H1 (cell line): ENCODE results near the gene DOCK8. TPM values are rescaled to one million over a fixed set of nuclear protein-coding genes. Genes with fewer than 3 reads are reported as not detected.
A peak's percentile ranks its signal among the peaks of the same experiment; 100 is the strongest.

Experiments used
- CTCF ChIA-PET: fragments of 300-600 bp; sonication (Branson Sonifier 250); formaldehyde crosslinking; loops from one replicate; lab custom pipeline; 2021; ENCODE audit not compliant: partially characterized antibody; lab: Charles Lee
- POLR2A ChIA-PET: fragments of 300-600 bp; sonication (Branson Sonifier 250); formaldehyde crosslinking; loops from one replicate; lab custom pipeline; 2021; ENCODE audit warnings: inconsistent platforms; ENCODE audit not compliant: partially characterized antibody; lab: Charles Lee
- DNase-seq, 2 experiments: peaks; one replicate each; pipeline versions ENCODE4 v3.0.0 to v3.0.0-alpha.2; 2010 to 2022; ENCODE audit warnings: low spot score in 2 of 2, low read depth in 1 of 2, mixed read lengths in 1 of 2
- FAIRE-seq: peaks from 2 replicates; lab custom pipeline; 2011; peaks lifted over from hg19 to GRCh38; lab: Jason Lieb, UNC
- H2AFZ ChIP-seq: 2 replicates; pipeline ENCODE4 v1.8.1; 2012; ENCODE audit warnings: low read length, inconsistent platforms
- H2AK5ac ChIP-seq: 2 replicates; pipeline ENCODE4 v1.6.1; 2013; ENCODE audit warnings: low read depth, low read length
- H2BK120ac ChIP-seq: replicated peaks from 2 replicates; pipeline ENCODE3; 2013; ENCODE audit warnings: low read depth, low read length, inconsistent platforms
- H2BK12ac ChIP-seq: 2 replicates; pipeline ENCODE4 v1.6.1; 2013; ENCODE audit warnings: low read depth, low read length
- H2BK15ac ChIP-seq: 2 replicates; pipeline ENCODE4 v1.6.1; 2013; ENCODE audit warnings: low read length
- H2BK20ac ChIP-seq: 2 replicates; pipeline ENCODE4 v1.6.1; 2013; ENCODE audit warnings: low read length
- H2BK5ac ChIP-seq: 2 replicates; pipeline ENCODE4 v1.6.1; 2013; ENCODE audit warnings: low read depth, low read length
- H3K14ac ChIP-seq: 2 replicates; pipeline ENCODE4 v1.6.1; 2013; ENCODE audit warnings: inconsistent platforms; ENCODE audit not compliant: insufficient read length
- H3K18ac ChIP-seq: 2 replicates; pipeline ENCODE4 v1.6.1; 2013; ENCODE audit warnings: low read length; ENCODE audit errors: extremely low read depth
- H3K23ac ChIP-seq: 2 replicates; pipeline ENCODE4 v1.6.1; 2013; ENCODE audit warnings: inconsistent platforms; ENCODE audit not compliant: insufficient read length
- H3K23me2 ChIP-seq: 2 replicates; pipeline ENCODE4 v1.6.1; 2013; ENCODE audit warnings: low read depth, low read length
- H3K27ac ChIP-seq: 2 replicates; pipeline ENCODE4 v1.6.1; 2011; ENCODE audit warnings: low read depth, low read length, inconsistent platforms
- H3K27me3 ChIP-seq, 4 experiments: replicated peaks in 1 of 4; 1 replicate in 1 of 4; 2 replicates in 3 of 4; pipeline versions ENCODE4 v1.6.1 to v1.8.1; 2011 to 2013; ENCODE audit warnings: low read length in 3 of 4, mild to moderate bottlenecking in 3 of 4, inconsistent platforms in 2 of 4, mixed read lengths in 2 of 4, moderate library complexity in 1 of 4; ENCODE audit not compliant: control insufficient read depth in 3 of 4, insufficient read depth in 3 of 4; ENCODE audit errors: extremely low read depth in 1 of 4
- H3K36me3 ChIP-seq, 4 experiments: 2 replicates each; pipeline versions ENCODE4 v1.6.1 to v1.8.1; 2011 to 2013; ENCODE audit warnings: mild to moderate bottlenecking in 4 of 4, low read length in 3 of 4, moderate library complexity in 2 of 4, control low read depth in 1 of 4, inconsistent platforms in 1 of 4; ENCODE audit not compliant: insufficient read depth in 4 of 4, control insufficient read depth in 2 of 4
- H3K4ac ChIP-seq: replicated peaks from 2 replicates; pipeline ENCODE3; 2013; ENCODE audit warnings: low read length, low read depth, mixed read lengths, inconsistent platforms; ENCODE audit not compliant: insufficient read length
- H3K4me1 ChIP-seq, 4 experiments: replicated peaks in 1 of 4; 1 replicate in 1 of 4; 2 replicates in 3 of 4; pipeline versions ENCODE4 v1.6.1 to v1.8.1; 2011 to 2013; ENCODE audit warnings: low read length in 3 of 4, inconsistent platforms in 2 of 4, mixed read lengths in 1 of 4; ENCODE audit not compliant: insufficient read depth in 4 of 4, control insufficient read depth in 3 of 4
- H3K4me2 ChIP-seq, 2 experiments: 2 replicates each; pipeline versions ENCODE4 v1.6.1 to v1.8.1; 2011 to 2013; ENCODE audit warnings: low read depth in 2 of 2, low read length in 2 of 2, control low read depth in 1 of 2, inconsistent platforms in 1 of 2, mild to moderate bottlenecking in 1 of 2; ENCODE audit not compliant: insufficient read depth in 1 of 2
- H3K4me3 ChIP-seq, 4 experiments: fragments of 200-600, 300-600 bp in 1 of 4; sonication (generic), shearing (Covaris generic), sonication (Bioruptor Twin) in 1 of 4; 2 replicates each; pipeline versions ENCODE4 v1.5.1 to v1.8.1; 2011 to 2016; ENCODE audit warnings: low read length in 4 of 4, low read depth in 3 of 4, control low read depth in 2 of 4, inconsistent platforms in 2 of 4, mild to moderate bottlenecking in 2 of 4, mixed read lengths in 1 of 4, moderate library complexity in 1 of 4; ENCODE audit not compliant: insufficient read depth in 2 of 4; ENCODE audit errors: extremely low read depth in 1 of 4
- H3K56ac ChIP-seq: replicated peaks from 2 replicates; pipeline ENCODE3; 2013; ENCODE audit warnings: low read depth, mild to moderate bottlenecking, mixed read lengths, low read length, inconsistent platforms; ENCODE audit not compliant: insufficient read length
- H3K79me1 ChIP-seq: 2 replicates; pipeline ENCODE4 v1.6.1; 2013; ENCODE audit warnings: low read depth, low read length, control low read depth
- H3K79me2 ChIP-seq, 2 experiments: 2 replicates each; pipeline versions ENCODE4 v1.6.1 to v1.8.1; 2012 to 2013; ENCODE audit warnings: low read length in 2 of 2, mild to moderate bottlenecking in 2 of 2, inconsistent platforms in 1 of 2; ENCODE audit not compliant: insufficient read depth in 2 of 2, control insufficient read depth in 1 of 2
- H3K9ac ChIP-seq, 4 experiments: replicated peaks in 1 of 4; 1 replicate in 1 of 4; 2 replicates in 3 of 4; pipeline versions ENCODE4 v1.6.1 to v1.8.1; 2011 to 2013; ENCODE audit warnings: low read depth in 3 of 4, low read length in 3 of 4, control low read depth in 2 of 4, mild to moderate bottlenecking in 2 of 4, moderate library complexity in 2 of 4, inconsistent platforms in 1 of 4; ENCODE audit errors: extremely low read depth in 1 of 4
- H3K9me3 ChIP-seq, 2 experiments: 2 replicates each; pipeline versions ENCODE4 v1.6.1 to v1.8.1; 2012 to 2013; ENCODE audit warnings: mild to moderate bottlenecking in 2 of 2, moderate library complexity in 2 of 2, control low read depth in 1 of 2, inconsistent platforms in 1 of 2, low read depth in 1 of 2, low read length in 1 of 2, mixed read lengths in 1 of 2; ENCODE audit not compliant: insufficient read depth in 2 of 2
- H4K20me1 ChIP-seq, 2 experiments: replicated peaks in 1 of 2; 2 replicates each; pipeline versions ENCODE3 to v1.8.1; 2011 to 2013; ENCODE audit warnings: inconsistent platforms in 2 of 2, low read length in 2 of 2, mild to moderate bottlenecking in 1 of 2; ENCODE audit not compliant: insufficient read depth in 2 of 2, control insufficient read depth in 1 of 2
- H4K5ac ChIP-seq: 2 replicates; pipeline ENCODE4 v1.6.1; 2013; ENCODE audit warnings: low read length, low read depth, mixed read lengths, inconsistent platforms; ENCODE audit not compliant: insufficient read length
- H4K8ac ChIP-seq: 2 replicates; pipeline ENCODE4 v1.8.0; 2013; ENCODE audit warnings: mild to moderate bottlenecking, moderate library complexity, low read length, inconsistent platforms; ENCODE audit not compliant: insufficient read depth; ENCODE audit errors: extremely low read depth
- H4K91ac ChIP-seq: replicated peaks from 2 replicates; pipeline ENCODE3; 2013; ENCODE audit warnings: low read length, mixed read lengths, inconsistent platforms; ENCODE audit not compliant: insufficient read length
- CBX5 ChIP-seq: fragments of 300-800, 300-1000 bp; sonication (generic); IDR thresholded peaks from 2 replicates; pipeline ENCODE4 v1.7.1; 2016; ENCODE audit warnings: antibody characterized with exemption, low read length, low read depth
- CHD1 ChIP-seq: IDR thresholded peaks from 2 replicates; pipeline ENCODE4 v1.6.1; 2012; ENCODE audit warnings: low read depth, low read length, improper control_type of control experiment
- GABPA ChIP-seq: IDR thresholded peaks from 2 replicates; pipeline ENCODE4 v1.6.1; 2011; ENCODE audit warnings: mild to moderate bottlenecking, low read length, moderate library complexity, borderline replicate concordance; ENCODE audit not compliant: insufficient read depth
- KDM1A ChIP-seq: fragments of 200-600, 300-600 bp; sonication (generic); IDR thresholded peaks from 2 replicates; pipeline ENCODE4 v1.7.1; 2016; ENCODE audit warnings: mild to moderate bottlenecking, low read length, borderline replicate concordance
- NANOG ChIP-seq: IDR thresholded peaks from 2 replicates; pipeline ENCODE4 v1.6.1; 2011; ENCODE audit warnings: low read length, low read depth, mild to moderate bottlenecking, inconsistent platforms; ENCODE audit not compliant: insufficient read depth, poor library complexity, severe bottlenecking
- SAP30 ChIP-seq: fragments of 300-600 bp; sonication (generic); IDR thresholded peaks from 2 replicates; pipeline ENCODE4 v1.7.1; 2012; ENCODE audit warnings: low read length, moderate library complexity, mild to moderate bottlenecking, inconsistent platforms; ENCODE audit not compliant: insufficient read depth, insufficient replicate concordance
- SIRT6 ChIP-seq: IDR thresholded peaks from one replicate; pipeline ENCODE4 v1.7.1; 2012; ENCODE audit warnings: low read length, inconsistent platforms
- SP1 ChIP-seq: IDR thresholded peaks from 2 replicates; pipeline ENCODE4 v1.6.1; 2011; ENCODE audit warnings: low read depth, low read length
- TEAD4 ChIP-seq: IDR thresholded peaks from 2 replicates; pipeline ENCODE4 v1.6.1; 2012; ENCODE audit warnings: low read depth, low read length, inconsistent platforms, mixed read lengths
- YY1 ChIP-seq: IDR thresholded peaks from 2 replicates; pipeline ENCODE4 v1.6.1; 2011; ENCODE audit warnings: low read depth, mild to moderate bottlenecking, low read length
- WGBS, 2 experiments: shearing (Covaris generic) in 1 of 2; methylation state at CpG; one replicate each; pipeline versions ENCODE4 v1.1.6 to v1.1.7; 2013 to 2015; ENCODE audit warnings: low lambda C conversion rate in 2 of 2, mixed read lengths in 2 of 2, inconsistent platforms in 1 of 2, low coverage in 1 of 2, missing lambda C conversion rate in 1 of 2; ENCODE audit not compliant: insufficient replicate concordance in 2 of 2, insufficient coverage in 1 of 2, insufficient read length in 1 of 2; ENCODE audit errors: extremely low coverage in 1 of 2, missing lambda C conversion rate in 1 of 2; 5-methylcytosine and 5-hydroxymethylcytosine counted together
- polyA plus RNA-seq, 7 experiments: library from polyadenylated mRNA; depleted of rRNA in 3 of 7; stranded (reverse) in 5 of 7; unstranded in 2 of 7; fragments of >200 nt in 5 of 7; fragments of 200-250 nt in 2 of 7; gene quantifications; 1 replicate in 5 of 7; 2 replicates in 1 of 7; 4 replicates in 1 of 7; pipeline versions ENCODE4 v1.2.1 to v1.2.3, GENCODE V29; 2011 to 2013; ENCODE audit warnings: missing spikeins in 2 of 7, mixed read lengths in 2 of 7
- total RNA-seq: library from RNA; stranded (reverse); fragmentation: NEBNext Ultra II Directional; extraction: Animal tissue kit (Norgen Biotek cat#: 25700); gene quantifications from 2 replicates; pipeline ENCODE4 v1.2.1, GENCODE V29; 2021
- TF ChIP-seq, protein P1 (sequence below): IDR thresholded peaks from 2 replicates; pipeline ENCODE4 v1.6.1; 2011; ENCODE audit warnings: low read depth, mild to moderate bottlenecking, low read length; ENCODE audit not compliant: insufficient read depth
- TF ChIP-seq, protein P2 (sequence below): IDR thresholded peaks from 2 replicates; pipeline ENCODE4 v1.6.1; 2012; ENCODE audit warnings: inconsistent platforms

The DOCK8 gene
- total and polyA plus RNA-seq, 2 of the 8 experiments (the other 6 are each of a cell fraction or from before 2014, with no cell fraction given): 0.57 to 2.0 TPM

DNA sequence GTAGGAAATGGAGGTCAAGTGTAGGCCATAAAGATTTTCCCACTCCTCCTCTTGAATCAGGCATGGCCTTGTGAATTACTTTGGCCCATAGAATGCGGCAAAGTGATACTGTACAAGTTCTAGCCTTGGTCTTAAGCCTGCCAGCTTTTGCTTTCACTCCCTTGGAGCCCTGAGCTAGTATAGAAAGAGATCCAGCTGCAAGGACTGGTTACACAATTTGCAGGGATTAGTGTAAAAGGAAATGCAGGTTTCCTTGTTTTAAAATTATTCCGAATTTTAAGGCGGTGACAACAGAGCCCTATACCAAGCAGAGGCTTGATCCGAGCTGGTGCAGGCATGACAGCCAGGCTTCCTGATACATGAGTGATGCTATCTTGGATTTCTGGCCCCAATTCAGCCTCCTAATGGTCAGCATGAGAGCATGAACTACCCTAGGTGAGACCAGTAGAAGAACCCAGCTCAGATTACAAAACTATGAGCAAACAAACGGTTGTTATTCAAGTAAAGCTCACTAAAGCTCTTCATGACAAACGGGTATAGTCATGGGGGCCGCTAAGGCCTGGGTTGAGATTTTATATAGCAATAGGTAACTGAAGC, 257.9 kb downstream of the DOCK8 start:
- CTCF ChIA-PET: interaction anchor here (0.5 to 1.9 kb wide), 4 partner anchors 15 to 332 kb away, joined by 3 to 5 read pairs (median 4); no protein-coding TSS in a partner anchor
- peak overlapping the region in 1 of 2 experiments; percentile 16; a peak in 1 of 4 replicates for H3K4me2 ChIP-seq
- TF ChIP-seq, protein P1, sequence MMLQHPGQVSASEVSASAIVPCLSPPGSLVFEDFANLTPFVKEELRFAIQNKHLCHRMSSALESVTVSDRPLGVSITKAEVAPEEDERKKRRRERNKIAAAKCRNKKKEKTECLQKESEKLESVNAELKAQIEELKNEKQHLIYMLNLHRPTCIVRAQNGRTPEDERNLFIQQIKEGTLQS: no peak
- TF ChIP-seq CHD1 (no peak), NANOG (no peak), CBX5 (no peak), SIRT6 (no peak), SP1 (no peak), TEAD4 (no peak), YY1 (no peak), SAP30 (no peak), KDM1A (no peak), GABPA (no peak)
- TF ChIP-seq, protein P2, sequence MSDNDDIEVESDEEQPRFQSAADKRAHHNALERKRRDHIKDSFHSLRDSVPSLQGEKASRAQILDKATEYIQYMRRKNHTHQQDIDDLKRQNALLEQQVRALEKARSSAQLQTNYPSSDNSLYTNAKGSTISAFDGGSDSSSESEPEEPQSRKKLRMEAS: no peak

More for the DNA sequence above, 257.9 kb downstream of the DOCK8 start:
- H3K79me1 ChIP-seq: no peaks in the 10 kb centered on the region
- no peak overlapping the region for H2BK12ac ChIP-seq
- H2BK120ac ChIP-seq: no peak overlapping the region
- no peak overlapping the region for H3K9ac ChIP-seq
- H2AK5ac ChIP-seq: no peak overlapping the region
- H3K14ac ChIP-seq: no peak overlapping the region
- H3K27ac ChIP-seq: no peak overlapping the region
- no peak overlapping the region for H2BK20ac ChIP-seq
- H3K79me2 ChIP-seq: peaks cover 0 to 6% of the 10 kb centered on the region in 2 experiments; a peak in 1 of 4 replicates
- H4K5ac ChIP-seq: no peak overlapping the region
- no peak overlapping the region for H3K56ac ChIP-seq
- H2BK15ac ChIP-seq: no peak overlapping the region
- no peaks in the 10 kb centered on the region for H4K20me1 ChIP-seq
- no peak overlapping the region for H2AFZ ChIP-seq
- H3K36me3 ChIP-seq: peaks cover 0 to 20% (median under 1%) of the 10 kb centered on the region in 4 experiments; a peak in 3 of 8 replicates
- no peak for DNase-seq
- WGBS, 2 experiments: 84% methylated on average over 7 of the region's 7 CpGs; no CpG with 5 or more reads in 1 of the 2 experiments
- no peak overlapping the region for H3K18ac ChIP-seq
- H4K8ac ChIP-seq: no peak overlapping the region
- peaks cover 0 to 5% (median 2%) of the 10 kb centered on the region in 4 experiments; a peak in 2 of 7 replicates for H3K27me3 ChIP-seq
- POLR2A ChIA-PET: interaction anchor here (1.0 to 2.9 kb wide), 2 partner anchors 11 to 31 kb away, joined by 3 to 12 read pairs; partner anchors contain the start of gene KANK1
- no peak overlapping the region for H3K4ac ChIP-seq
- H3K23me2 ChIP-seq: peaks cover 9% of the 10 kb centered on the region; the same call in 1 of the 2 replicates
- no peak overlapping the region for H3K4me3 ChIP-seq
- H3K23ac ChIP-seq: no peak overlapping the region
- FAIRE-seq: no peak
- H2BK5ac ChIP-seq: no peak overlapping the region
- H4K91ac ChIP-seq: no peak overlapping the region
- H3K9me3 ChIP-seq: no peaks in the 10 kb centered on the region; a peak in 1 of 4 replicates
- peaks cover 3 to 15% (median 13%) of the 10 kb centered on the region in 4 experiments for H3K4me1 ChIP-seq
